ENCODE measurements around the gene MEN1. TPM values are rescaled to one million over a fixed set of nuclear protein-coding genes. Genes with fewer than 3 reads are reported as not detected.

Gene MEN1
- total RNA-seq, 1 experiment from 2014 or later = 5.3 TPM

DNA sequence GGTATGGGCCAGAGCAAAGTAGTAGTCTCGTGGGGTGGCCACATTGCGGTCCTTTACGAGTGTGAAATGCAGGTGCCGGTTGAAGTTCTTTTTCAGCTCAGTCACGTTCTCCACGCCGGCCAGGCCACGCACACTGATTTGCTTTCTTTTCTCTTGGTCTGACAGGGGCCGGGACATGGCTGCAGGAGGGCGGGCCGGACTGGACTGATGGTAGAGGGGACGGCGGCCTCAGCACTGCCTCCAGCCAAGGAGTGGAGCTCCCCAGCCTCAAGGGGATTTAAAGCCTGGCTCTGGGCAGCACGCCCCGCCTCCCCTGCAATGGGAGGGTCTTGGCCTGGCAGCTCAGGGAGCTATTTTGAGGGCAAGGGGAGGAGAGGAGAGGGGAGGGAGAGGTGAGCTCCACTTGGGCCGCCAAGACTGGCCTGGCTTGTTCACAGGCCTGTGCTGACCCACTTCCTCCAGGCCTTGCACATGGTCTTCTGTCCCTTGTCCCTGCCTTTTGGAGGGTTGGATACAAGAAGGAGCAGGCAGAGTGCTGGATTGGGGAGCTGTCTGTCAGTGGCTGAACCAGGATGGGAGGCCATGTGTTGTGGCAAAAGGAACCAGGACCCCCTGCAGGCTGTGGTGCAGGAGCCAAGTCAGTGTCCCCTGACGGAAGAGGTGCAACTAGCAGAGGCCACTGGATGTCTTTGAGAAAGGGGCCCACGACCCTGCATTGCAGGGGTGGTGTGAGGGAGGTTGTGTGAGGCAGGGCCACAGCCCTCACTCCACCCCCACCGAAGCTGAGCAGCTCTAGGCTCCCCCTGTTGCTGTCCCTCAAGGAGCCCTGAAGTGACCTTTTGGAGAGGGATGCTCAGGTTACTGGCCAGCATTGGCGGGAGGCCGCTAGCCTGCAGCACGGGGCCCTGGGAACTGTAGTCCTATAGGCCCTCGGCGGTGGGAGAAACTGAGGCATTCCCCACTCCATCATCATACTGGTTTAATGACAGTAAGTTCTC lies 50.3 kb downstream of the MEN1 start, which contains the start of gene PYGM:
Gene PYGM (minus strand): TSS at position 253 of the 998 bp plus-strand sequence. CDS start 76 bp downstream, at position 177.
- no peak for DNase-seq (ENCODE audit: low read depth)
- in situ Hi-C loops (cut with HindIII; ENCODE audit: low pct_unique_long_range_greater_than_20kb, low sequenced_read_pairs) = no loop called here

DNA sequence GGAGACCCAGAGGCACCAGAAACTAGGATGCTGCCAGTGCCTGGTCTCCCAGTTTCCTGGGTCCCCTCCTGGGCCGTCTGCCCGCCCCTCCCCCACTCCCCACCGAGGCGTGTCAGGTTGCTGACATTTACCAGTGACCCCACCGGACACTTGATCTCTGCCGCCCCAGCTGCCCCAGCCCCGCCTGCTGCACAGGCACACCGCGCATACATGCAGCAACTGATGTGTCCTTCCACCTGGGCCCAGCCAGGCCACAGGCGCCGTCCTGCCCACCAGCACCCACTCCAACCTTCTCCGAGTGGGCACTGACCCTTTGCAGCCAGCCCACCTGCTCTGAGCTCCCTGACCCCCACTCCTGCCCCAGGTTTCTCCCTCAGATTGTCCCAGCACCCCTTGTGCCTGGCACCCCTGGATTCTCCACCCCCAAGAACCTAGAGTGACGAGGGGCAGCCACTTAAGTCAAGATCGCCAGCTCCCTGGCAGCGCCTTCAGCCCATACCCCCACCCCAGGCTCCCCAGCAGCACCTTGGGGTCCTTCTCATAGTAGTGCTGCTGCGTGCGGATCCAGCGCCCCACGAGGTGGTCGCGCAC lies 51.1 kb downstream of the MEN1 start:
- no peak for DNase-seq (ENCODE audit: low read depth)
- in situ Hi-C loops (cut with HindIII; ENCODE audit: low pct_unique_long_range_greater_than_20kb, low sequenced_read_pairs) = no loop called here

DNA sequence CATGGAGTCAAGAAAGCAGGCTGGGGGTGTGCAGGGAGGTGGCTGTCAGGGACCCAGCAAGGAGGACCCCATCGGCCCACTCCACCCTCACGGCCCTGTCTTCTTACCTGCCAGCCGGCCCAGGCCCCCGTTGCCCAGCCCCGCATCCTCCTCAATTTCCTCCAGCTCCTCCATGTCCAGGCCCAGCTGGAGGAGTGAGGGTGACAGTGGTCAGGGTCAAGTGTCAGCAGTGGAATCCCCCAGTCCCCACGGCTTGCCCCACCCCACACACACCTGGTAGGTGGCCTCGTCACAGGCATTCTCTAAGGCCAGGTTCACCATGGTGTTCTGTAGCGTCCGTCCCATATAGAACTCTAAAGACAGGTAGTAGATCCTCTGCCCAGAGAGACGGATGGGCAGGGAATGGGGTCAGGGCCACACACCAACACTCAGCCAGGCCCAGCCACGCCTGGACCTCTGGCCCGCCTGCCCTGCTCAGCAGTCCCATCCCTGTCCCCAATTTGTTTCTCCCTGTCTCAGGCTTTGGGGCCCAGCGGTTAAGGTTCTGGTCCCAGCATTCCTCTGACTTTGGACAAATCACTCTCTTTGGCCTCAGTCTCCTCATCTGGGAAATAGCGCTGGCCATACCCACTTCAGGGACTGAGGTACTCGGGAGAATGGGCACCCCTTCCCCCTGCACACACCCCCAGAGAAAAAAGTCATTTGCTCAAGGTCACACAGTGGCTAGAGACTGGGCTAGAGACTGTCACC lies 51.8 kb downstream of the MEN1 start:
- no peak for DNase-seq (ENCODE audit: low read depth)
- in situ Hi-C loops (cut with HindIII; ENCODE audit: low pct_unique_long_range_greater_than_20kb, low sequenced_read_pairs) = no loop called here

DNA sequence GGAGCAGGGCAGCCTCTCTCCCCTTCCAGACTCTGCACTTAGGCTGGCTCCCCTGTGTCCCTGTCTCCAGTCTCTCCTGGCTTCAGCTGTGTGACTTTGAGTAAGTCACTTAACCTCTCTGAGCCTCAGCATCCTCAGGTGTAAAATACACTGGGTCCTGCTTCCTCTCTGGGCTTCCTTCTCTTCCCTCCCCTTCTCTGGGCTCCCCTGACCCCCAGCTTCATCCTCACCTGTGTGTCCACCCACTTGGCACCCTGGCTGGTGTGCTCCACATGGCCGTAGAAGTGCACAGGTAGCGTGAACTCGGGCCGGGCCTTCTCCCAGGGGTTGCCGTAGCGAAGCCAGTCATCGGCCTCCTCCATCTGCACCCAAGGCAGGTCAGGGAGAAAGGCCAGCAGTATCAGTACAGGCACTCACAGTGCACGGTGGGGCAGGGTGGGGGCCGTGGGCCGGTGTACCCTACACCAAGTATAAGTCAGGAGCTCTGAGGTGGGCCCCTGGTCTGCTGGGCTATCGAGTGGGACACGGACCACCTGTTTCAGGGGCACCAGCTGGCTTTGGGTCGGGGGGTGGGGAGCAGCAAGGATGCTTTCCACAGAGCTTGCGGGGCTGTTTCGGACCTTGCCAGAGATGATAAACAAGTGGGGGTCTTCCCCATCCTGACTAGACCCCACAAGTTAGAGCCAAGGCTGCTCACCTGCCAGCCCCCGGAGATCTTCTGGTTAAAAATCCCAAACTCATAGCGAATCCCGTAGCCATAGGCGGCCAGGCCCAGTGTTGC lies 52.6 kb downstream of the MEN1 start:
- no peak for DNase-seq (ENCODE audit: low read depth)
- in situ Hi-C loops (cut with HindIII; ENCODE audit: low pct_unique_long_range_greater_than_20kb, low sequenced_read_pairs) = no loop called here

DNA sequence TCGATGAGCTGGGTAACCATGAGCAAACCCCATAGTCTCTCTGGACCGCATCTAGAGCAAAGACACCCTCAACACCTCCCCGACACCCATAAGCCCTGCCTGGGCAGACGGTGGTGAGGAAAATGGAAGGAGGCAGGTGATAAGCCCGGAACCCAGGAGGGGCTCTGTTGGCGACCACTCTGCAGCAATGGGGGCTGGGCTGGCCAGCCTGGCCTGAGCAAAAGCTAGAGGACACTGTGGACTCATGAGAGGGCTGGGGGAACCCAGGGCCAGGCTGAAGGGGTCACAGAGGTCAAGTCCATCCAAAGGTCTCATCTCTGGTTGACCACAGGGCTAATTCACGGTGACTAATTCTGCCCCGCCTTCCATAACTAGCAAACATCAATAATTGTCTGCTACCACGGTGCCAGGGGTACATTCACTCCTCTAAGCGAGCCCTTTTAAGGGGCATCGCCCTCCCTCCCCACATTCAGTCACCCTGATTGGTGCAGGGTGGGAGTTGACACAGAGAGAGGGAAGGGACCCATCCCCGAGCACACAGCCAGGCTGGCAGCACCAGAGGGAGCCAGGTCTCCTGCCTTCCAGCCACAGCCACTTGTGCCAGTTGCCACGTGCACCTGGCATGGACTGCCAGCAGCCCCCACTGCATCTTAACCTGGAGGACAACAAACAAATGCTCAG lies 54.5 kb downstream of the MEN1 start:
- in situ Hi-C loops (cut with HindIII; ENCODE audit: low pct_unique_long_range_greater_than_20kb, low sequenced_read_pairs) = no loop called here
- no peak for DNase-seq (ENCODE audit: low read depth)

DNA sequence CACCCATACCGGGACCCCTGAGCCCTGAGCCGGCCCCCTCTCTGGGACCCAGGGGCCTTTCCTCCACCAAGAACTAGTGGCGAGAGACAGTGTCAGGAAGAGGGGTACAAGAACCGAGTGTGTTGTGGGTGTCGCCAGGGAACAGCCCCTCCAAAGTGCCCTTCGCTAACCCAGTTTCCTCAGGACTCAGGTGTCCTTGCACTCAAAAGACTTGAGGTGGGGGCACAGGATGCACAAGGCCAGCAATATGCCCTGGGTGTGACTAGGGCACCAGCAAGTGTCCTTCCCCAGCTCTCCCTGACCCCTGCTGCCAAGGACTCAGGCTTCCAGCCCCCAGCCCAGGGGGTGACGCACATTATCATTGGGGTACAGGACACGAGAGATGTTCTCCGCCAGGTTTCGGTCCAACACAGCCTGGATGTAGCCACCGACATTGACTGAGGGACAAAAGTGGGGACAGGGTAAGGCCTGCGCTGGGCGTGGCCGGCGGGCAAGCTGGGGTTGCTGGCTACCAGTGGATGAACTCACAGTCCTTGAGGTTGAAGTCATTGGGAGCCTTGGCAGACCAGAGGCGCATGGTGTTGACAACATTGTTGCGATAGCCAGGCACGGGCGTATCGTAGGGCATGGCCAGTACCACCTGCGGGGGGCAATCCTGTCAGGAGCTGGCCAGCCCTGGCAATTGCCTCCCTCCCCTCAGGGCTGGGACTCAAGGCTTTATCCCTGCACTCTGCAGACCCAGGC lies 55.3 kb downstream of the MEN1 start:
- DNase-seq (ENCODE audit: low read depth) = no peak
- in situ Hi-C loops (cut with HindIII; ENCODE audit: low pct_unique_long_range_greater_than_20kb, low sequenced_read_pairs) = no loop called here

DNA sequence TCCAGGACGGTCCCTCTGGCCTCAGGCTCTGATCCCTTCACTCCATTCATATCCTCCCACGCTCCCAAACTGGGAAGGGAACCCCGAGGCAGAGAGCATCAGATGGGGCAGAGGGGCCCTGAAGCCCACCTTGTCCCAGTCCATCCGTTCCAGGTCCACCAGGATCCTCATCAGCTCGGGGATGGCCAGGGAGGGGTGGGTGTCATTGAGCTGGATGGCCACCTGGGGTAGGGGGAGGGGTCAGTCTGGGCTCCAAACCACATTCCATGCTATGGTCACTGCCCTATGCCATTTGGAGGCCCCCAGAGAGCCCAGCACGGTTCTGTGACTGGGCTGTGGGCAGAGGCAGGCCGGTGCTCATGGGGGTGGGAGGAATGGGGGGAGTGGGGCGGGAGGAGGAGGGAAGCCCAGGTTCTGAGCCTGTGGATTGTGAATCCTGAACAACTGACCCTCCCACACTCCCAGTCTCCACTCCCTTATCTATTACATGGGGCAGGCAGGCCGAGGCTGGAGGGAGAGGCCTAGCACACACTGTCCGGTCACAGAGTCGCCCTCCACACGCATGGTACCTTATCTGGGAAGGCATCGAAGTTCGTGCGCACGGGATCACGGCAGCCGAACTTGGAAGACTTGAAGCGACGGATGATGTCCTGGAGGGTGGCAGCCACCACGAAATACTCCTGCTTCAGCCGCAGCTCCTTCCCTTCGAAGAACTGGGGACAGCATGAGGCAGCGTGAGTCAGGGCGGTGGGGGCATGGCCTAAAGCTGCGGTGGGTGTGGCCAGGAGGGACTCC lies 56.0 kb downstream of the MEN1 start:
- no peak for DNase-seq (ENCODE audit: low read depth)

More for the DNA sequence above, 56.0 kb downstream of the MEN1 start:
- in situ Hi-C loops (cut with HindIII; ENCODE audit: low pct_unique_long_range_greater_than_20kb, low sequenced_read_pairs) = no loop called here

Other genes with a start within 250 kb of the MEN1 start
- gene SLC22A12, start 219.3 kb downstream of the MEN1 start, total RNA-seq (2014; rRNA removed; shearing (Covaris generic); ENCODE audit: low replicate concordance) = not detected in 2 replicates
- 2.2 and 22.7 TPM in 2 replicates for gene NRXN2, start 87.4 kb downstream of the MEN1 start, total RNA-seq (2014; rRNA removed; shearing (Covaris generic); ENCODE audit: low replicate concordance)
- not detected in 2 replicates for gene RASGRP2, start 66.4 kb downstream of the MEN1 start, total RNA-seq (2014; rRNA removed; shearing (Covaris generic); ENCODE audit: low replicate concordance)
- gene PYGM, start 50.6 kb downstream of the MEN1 start, total RNA-seq (2014; rRNA removed; shearing (Covaris generic); ENCODE audit: low replicate concordance) = 0.23 TPM in 1 of 2 replicates, not detected in the other
- gene SF1, start 32.0 kb downstream of the MEN1 start, total RNA-seq (2014; rRNA removed; shearing (Covaris generic); ENCODE audit: low replicate concordance) = 43.2 and 95.5 TPM in 2 replicates
- 12.9 and 14.4 TPM in 2 replicates for gene MAP4K2, start 7.3 kb downstream of the MEN1 start, total RNA-seq (2014; rRNA removed; shearing (Covaris generic); ENCODE audit: low replicate concordance)
- gene CDC42BPG, start 34.1 kb upstream of the MEN1 start, total RNA-seq (2014; rRNA removed; shearing (Covaris generic); ENCODE audit: low replicate concordance) = 0.12 and 1.1 TPM in 2 replicates
- gene EHD1, start 68.1 kb upstream of the MEN1 start, total RNA-seq (2014; rRNA removed; shearing (Covaris generic); ENCODE audit: low replicate concordance) = 53.4 and 68.3 TPM in 2 replicates
- gene ATG2A, start 106.7 kb upstream of the MEN1 start, total RNA-seq (2014; rRNA removed; shearing (Covaris generic); ENCODE audit: low replicate concordance) = 4.8 and 11.1 TPM in 2 replicates
- gene PPP2R5B, start 114.1 kb upstream of the MEN1 start, total RNA-seq (2014; rRNA removed; shearing (Covaris generic); ENCODE audit: low replicate concordance) = 13.2 and 16.0 TPM in 2 replicates
- gene GPHA2, start 125.3 kb upstream of the MEN1 start, total RNA-seq (2014; rRNA removed; shearing (Covaris generic); ENCODE audit: low replicate concordance) = not detected in 2 replicates
- gene MAJIN, start 161.6 kb upstream of the MEN1 start, total RNA-seq (2014; rRNA removed; shearing (Covaris generic); ENCODE audit: low replicate concordance) = 0.38 TPM in 1 of 2 replicates, not detected in the other
- gene BATF2, start 186.4 kb upstream of the MEN1 start, total RNA-seq (2014; rRNA removed; shearing (Covaris generic); ENCODE audit: low replicate concordance) = 2.3 TPM in 1 of 2 replicates, not detected in the other
- gene ARL2, start 203.6 kb upstream of the MEN1 start, total RNA-seq (2014; rRNA removed; shearing (Covaris generic); ENCODE audit: low replicate concordance) = 118 and 140 TPM in 2 replicates
- 14.2 and 16.8 TPM in 2 replicates for gene SNX15, start 216.9 kb upstream of the MEN1 start, total RNA-seq (2014; rRNA removed; shearing (Covaris generic); ENCODE audit: low replicate concordance)
- gene SAC3D1, start 230.7 kb upstream of the MEN1 start, total RNA-seq (2014; rRNA removed; shearing (Covaris generic); ENCODE audit: low replicate concordance) = 63.6 and 72.7 TPM in 2 replicates
- 0.88 TPM in 1 of 2 replicates, not detected in the other for gene NAALADL1, start 248.0 kb upstream of the MEN1 start, total RNA-seq (2014; rRNA removed; shearing (Covaris generic); ENCODE audit: low replicate concordance)

All from Caki2 (cell line).